ELF-1 (cell line): ENCODE measurements around the gene TSPY1.
"Not testable (repeated sequence)": the region's sequence is repeated elsewhere in the genome, so short reads cannot be mapped to it uniquely, and the experiment has no call there.

Source experiments
- DNase-seq: peaks from one replicate; pipeline ENCODE4 v3.0.0-alpha.2; 2016; ENCODE audit warnings: low read depth, low spot score

Gene TSPY1

GRCh38 chrY:9466655-9467054 lies at the start of gene TSPY1:
Gene TSPY1 (plus strand): TSS chrY:9466955. CDS start chrY:9467001, 46 bp downstream.
- DNase-seq, result not testable (repeated sequence)

- DNase-seq, result not testable (repeated sequence)
Measured at GRCh38 chrY:9486967-9487366, 20.2 kb downstream of the TSPY1 start, which contains the start of gene TSPY9. Gene TSPY9 (plus strand): TSS chrY:9487267. CDS start chrY:9487313, 46 bp downstream.

GRCh38 chrY:9504396-9504795 lies 37.6 kb downstream of the TSPY1 start:
- DNase-seq, result not testable (repeated sequence)

- not testable (repeated sequence) for DNase-seq
Measured at GRCh38 chrY:9516287-9516686, 49.5 kb downstream of the TSPY1 start.
